Keratinocyte (primary cell): ENCODE data around the gene PLK4.

Experiments used
- EZH2 ChIP-seq: IDR thresholded peaks from one replicate; pipeline ENCODE4 v1.6.1; 2012; ENCODE audit warnings: inconsistent platforms, mild to moderate bottlenecking, low read length, moderate library complexity
- TF ChIP-seq, protein P1 (sequence below), 3 experiments: IDR thresholded peaks in 1 of 3; conservative IDR thresholded peaks in 1 of 3; optimal IDR thresholded peaks in 1 of 3; 2 replicates in 2 of 3; 3 replicates in 1 of 3; pipeline versions ENCODE3 to v1.5.1; 2011; ENCODE audit warnings: low read length in 3 of 3, mild to moderate bottlenecking in 3 of 3, moderate library complexity in 2 of 3, control low read depth in 1 of 3, inconsistent platforms in 1 of 3; ENCODE audit not compliant: insufficient read depth in 2 of 3; ENCODE audit errors: extremely low read depth in 1 of 3

DNA sequence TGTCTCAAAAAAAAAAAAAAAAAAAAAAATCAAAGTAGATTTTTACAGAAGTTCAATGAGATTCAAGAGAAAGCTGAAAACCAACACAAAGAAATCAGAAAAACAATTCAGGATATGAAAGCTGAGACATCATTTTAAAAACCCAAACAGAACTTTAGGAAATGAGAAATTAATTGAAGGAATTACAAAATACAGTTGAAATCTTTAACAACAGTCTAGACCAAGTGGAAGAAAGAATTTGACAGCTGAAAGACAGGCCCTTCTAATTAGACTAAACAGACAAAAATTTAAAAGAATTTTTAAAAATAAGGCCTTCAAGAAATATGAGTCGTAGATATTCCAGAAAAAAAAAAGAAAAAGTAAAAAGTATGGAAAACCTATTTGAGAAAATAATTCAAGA, 33.9 kb upstream of the PLK4 start:
- TF ChIP-seq, protein P1, sequence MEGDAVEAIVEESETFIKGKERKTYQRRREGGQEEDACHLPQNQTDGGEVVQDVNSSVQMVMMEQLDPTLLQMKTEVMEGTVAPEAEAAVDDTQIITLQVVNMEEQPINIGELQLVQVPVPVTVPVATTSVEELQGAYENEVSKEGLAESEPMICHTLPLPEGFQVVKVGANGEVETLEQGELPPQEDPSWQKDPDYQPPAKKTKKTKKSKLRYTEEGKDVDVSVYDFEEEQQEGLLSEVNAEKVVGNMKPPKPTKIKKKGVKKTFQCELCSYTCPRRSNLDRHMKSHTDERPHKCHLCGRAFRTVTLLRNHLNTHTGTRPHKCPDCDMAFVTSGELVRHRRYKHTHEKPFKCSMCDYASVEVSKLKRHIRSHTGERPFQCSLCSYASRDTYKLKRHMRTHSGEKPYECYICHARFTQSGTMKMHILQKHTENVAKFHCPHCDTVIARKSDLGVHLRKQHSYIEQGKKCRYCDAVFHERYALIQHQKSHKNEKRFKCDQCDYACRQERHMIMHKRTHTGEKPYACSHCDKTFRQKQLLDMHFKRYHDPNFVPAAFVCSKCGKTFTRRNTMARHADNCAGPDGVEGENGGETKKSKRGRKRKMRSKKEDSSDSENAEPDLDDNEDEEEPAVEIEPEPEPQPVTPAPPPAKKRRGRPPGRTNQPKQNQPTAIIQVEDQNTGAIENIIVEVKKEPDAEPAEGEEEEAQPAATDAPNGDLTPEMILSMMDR (optimal IDR thresholded peaks at IDR 0.05 in 1 of 3, IDR thresholded peaks at IDR 0.05 in 1 of 3, conservative IDR thresholded peaks at IDR 0.05 in 1 of 3; ENCODE audit: extremely low read depth in 1 of 3, insufficient read depth in 2 of 3, low read length in 3 of 3), result no peak
- TF ChIP-seq EZH2, result no peak
